ENCODE data around the gene NEIL1.

NEIL1 gene

GRCh38 chr15:75353604-75354003 is 6.8 kb downstream of the NEIL1 start:
- TF ChIP-seq, protein P1, sequence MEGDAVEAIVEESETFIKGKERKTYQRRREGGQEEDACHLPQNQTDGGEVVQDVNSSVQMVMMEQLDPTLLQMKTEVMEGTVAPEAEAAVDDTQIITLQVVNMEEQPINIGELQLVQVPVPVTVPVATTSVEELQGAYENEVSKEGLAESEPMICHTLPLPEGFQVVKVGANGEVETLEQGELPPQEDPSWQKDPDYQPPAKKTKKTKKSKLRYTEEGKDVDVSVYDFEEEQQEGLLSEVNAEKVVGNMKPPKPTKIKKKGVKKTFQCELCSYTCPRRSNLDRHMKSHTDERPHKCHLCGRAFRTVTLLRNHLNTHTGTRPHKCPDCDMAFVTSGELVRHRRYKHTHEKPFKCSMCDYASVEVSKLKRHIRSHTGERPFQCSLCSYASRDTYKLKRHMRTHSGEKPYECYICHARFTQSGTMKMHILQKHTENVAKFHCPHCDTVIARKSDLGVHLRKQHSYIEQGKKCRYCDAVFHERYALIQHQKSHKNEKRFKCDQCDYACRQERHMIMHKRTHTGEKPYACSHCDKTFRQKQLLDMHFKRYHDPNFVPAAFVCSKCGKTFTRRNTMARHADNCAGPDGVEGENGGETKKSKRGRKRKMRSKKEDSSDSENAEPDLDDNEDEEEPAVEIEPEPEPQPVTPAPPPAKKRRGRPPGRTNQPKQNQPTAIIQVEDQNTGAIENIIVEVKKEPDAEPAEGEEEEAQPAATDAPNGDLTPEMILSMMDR (IDR thresholded peaks at IDR 0.05; ENCODE audit: low read depth, low read length, missing control alignments), result no peak
- in situ Hi-C loops (cut with HindIII; ENCODE audit: low sequenced_read_pairs), result no loop called here
- H3K4me3 ChIP-seq (ENCODE audit: low read depth, low read length), result no peak overlapping the region
- DNase-seq (ENCODE audit: low read depth), result no peak

- TF ChIP-seq, protein P1 (IDR thresholded peaks at IDR 0.05; ENCODE audit: low read depth, low read length, missing control alignments), result no peak
- no peak overlapping the region for H3K4me3 ChIP-seq (ENCODE audit: low read depth, low read length)
- in situ Hi-C loops (cut with HindIII; ENCODE audit: low sequenced_read_pairs), result no loop called here
- no peak for DNase-seq (ENCODE audit: low read depth)
Observed at GRCh38 chr15:75354454-75354853, 7.6 kb downstream of the NEIL1 start.

DNA sequence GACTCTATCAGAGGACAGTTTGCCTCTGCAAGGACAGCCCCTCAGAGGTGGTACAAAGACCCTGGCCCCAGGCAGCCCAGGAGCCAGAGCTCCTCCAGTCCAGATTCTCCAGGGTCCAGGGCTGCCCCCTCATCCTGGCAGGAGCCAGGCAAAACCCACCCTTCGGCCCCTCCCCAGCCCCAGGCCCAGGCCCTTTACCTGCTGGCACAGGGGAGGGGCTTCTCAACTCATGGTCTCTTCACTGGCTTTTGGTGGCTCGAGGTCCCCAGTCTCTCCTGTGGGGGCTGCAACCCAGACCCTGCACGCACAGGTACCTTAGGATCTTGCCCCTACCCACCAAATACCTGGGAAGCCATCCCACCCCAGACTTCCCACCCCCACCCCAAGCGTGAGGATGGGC is 8.5 kb downstream of the NEIL1 start:
- H3K4me3 ChIP-seq (ENCODE audit: low read depth, low read length), result no peak overlapping the region
- no peak for DNase-seq (ENCODE audit: low read depth)
- in situ Hi-C loops (cut with HindIII; ENCODE audit: low sequenced_read_pairs), result no loop called here
- TF ChIP-seq, protein P1 (IDR thresholded peaks at IDR 0.05; ENCODE audit: low read depth, low read length, missing control alignments), result no peak

DNA sequence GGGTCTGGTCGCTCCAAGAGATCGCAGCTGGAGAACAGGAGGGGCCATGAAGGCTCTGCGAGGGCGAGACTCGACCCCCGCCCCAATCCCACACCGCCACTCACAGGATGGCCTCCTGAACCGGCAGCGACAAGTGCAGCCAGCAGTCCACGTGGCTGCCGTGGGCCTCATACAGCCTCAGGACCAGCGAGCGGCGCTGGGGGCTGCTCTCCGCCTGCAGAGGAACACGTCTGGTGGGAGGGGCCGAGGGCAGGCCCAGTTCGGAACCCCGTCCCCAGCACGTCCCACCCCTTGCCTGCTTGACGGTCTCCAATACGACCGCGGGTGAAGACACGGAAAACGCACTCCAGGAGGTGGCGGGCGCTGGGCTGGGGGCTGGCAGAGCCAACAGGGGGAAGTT is 9.2 kb downstream of the NEIL1 start:
- H3K4me3 ChIP-seq (ENCODE audit: low read depth, low read length), result no peak overlapping the region
- in situ Hi-C loops (cut with HindIII; ENCODE audit: low sequenced_read_pairs), result no loop called here
- no peak for DNase-seq (ENCODE audit: low read depth)
- TF ChIP-seq, protein P1 (IDR thresholded peaks at IDR 0.05; ENCODE audit: low read depth, low read length, missing control alignments), result no peak

DNA sequence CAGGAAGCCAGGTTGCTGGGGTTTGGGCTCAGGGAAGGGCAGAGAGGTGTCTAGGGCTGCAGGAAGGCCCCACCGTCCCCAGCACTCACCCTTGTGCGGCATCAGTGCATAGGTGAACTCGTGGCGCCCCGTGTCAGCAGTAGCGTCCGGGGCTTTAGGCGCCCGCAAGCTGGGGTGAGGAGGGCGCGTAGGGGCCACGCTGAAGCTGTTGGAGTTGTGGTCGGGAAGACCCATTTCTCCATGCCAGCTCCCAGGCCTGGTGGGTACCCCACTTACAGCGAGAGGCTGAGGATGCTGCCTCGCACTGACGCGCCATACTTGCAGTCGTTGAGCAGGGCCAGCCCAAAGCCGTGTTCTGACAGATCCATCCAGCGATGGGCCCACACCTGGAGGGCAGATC is 9.7 kb downstream of the NEIL1 start:
- DNase-seq (ENCODE audit: low read depth), result no peak
- TF ChIP-seq, protein P1 (IDR thresholded peaks at IDR 0.05; ENCODE audit: low read depth, low read length, missing control alignments), result no peak
- in situ Hi-C loops (cut with HindIII; ENCODE audit: low sequenced_read_pairs), result no loop called here
- no peak overlapping the region for H3K4me3 ChIP-seq (ENCODE audit: low read depth, low read length)

- TF ChIP-seq, protein P1 (IDR thresholded peaks at IDR 0.05; ENCODE audit: low read depth, low read length, missing control alignments), result no peak
- no peak overlapping the region for H3K4me3 ChIP-seq (ENCODE audit: low read depth, low read length)
- in situ Hi-C loops (cut with HindIII; ENCODE audit: low sequenced_read_pairs), result no loop called here
- DNase-seq (ENCODE audit: low read depth), result no peak
Observed at GRCh38 chr15:75357976-75358673, 11.3 kb downstream of the NEIL1 start.
